K562 (cell line): ENCODE data around the gene ADARB2. TPM values are rescaled to one million over a fixed set of nuclear protein-coding genes. Genes with fewer than 3 reads are reported as not detected.

ENCODE experiments used
- ATAC-seq: fragments of 200-7000 bp; cut with Tn5 transposase; 3 replicates; pipeline ENCODE4 v1.9.1; 2020; ENCODE audit warnings: moderate library complexity
- BruUV-seq: library from RNA; stranded (reverse); fragments of 400-500 nt; replicated peaks from 2 replicates; lab custom pipeline; 2021; lab: Mats Ljungman, UMichigan
- CTCF ChIA-PET: fragments of 300-600 bp; formaldehyde crosslinking; extraction: SDS; loops from one replicate; lab custom pipeline; 2021; ENCODE audit warnings: low intra/inter-chr PET ratio; lab: Yijun Ruan, JAX
- POLR2A ChIA-PET: fragments of 300-600, 350-650 bp; sonication (Branson Sonifier 250); formaldehyde crosslinking; extraction: SDS; loops from one replicate; lab custom pipeline; 2021; ENCODE audit warnings: antibody characterized with exemption, inconsistent platforms; lab: Yijun Ruan, JAX
- DNase-seq, 4 experiments: peaks; one replicate each; pipeline versions ENCODE4 v3.0.0 to v3.0.0-alpha.2; 2011 to 2018; ENCODE audit warnings: low spot score in 3 of 4, mixed read lengths in 3 of 4; ENCODE audit errors: extremely low read depth in 1 of 4
- FAIRE-seq: peaks from 2 replicates; lab custom pipeline; 2011; peaks lifted over from hg19 to GRCh38; lab: Jason Lieb, UNC
- H2AFZ ChIP-seq: 2 replicates; pipeline ENCODE4 v1.6.0; 2011; ENCODE audit warnings: low read depth, low read length, control low read depth, inconsistent platforms
- H3K27ac ChIP-seq: fragments of 200-600 bp; 3 replicates; pipeline ENCODE4 v1.8.0; 2011; ENCODE audit warnings: low read depth, mild to moderate bottlenecking, control low read depth, inconsistent platforms, low read length, moderate library complexity, mixed read lengths; ENCODE audit errors: extremely low read depth
- H3K27me3 ChIP-seq, 2 experiments: fragments of 300-600 bp in 1 of 2; 2 replicates in 1 of 2; 3 replicates in 1 of 2; pipeline versions ENCODE4 v1.6.0 to v1.8.0; 2011; ENCODE audit warnings: inconsistent platforms in 2 of 2, low read length in 2 of 2, mild to moderate bottlenecking in 1 of 2, mixed read lengths in 1 of 2, moderate library complexity in 1 of 2; ENCODE audit not compliant: control insufficient read depth in 2 of 2, insufficient read depth in 2 of 2
- H3K36me3 ChIP-seq: fragments of 300-600 bp; 3 replicates; pipeline ENCODE4 v1.8.0; 2011; ENCODE audit warnings: mild to moderate bottlenecking, low read length, inconsistent platforms; ENCODE audit not compliant: control insufficient read depth, insufficient read depth
- H3K4me1 ChIP-seq, 2 experiments: fragments of 200-600 bp in 1 of 2; replicated peaks in 1 of 2; 2 replicates in 1 of 2; 3 replicates in 1 of 2; pipeline versions ENCODE4 v1.5.1 to v1.8.0; 2011; ENCODE audit warnings: inconsistent platforms in 2 of 2, low read length in 2 of 2, mild to moderate bottlenecking in 1 of 2, mixed read lengths in 1 of 2, moderate library complexity in 1 of 2; ENCODE audit not compliant: control insufficient read depth in 2 of 2, insufficient read depth in 2 of 2
- H3K4me2 ChIP-seq: 2 replicates; pipeline ENCODE4 v1.6.1; 2011; ENCODE audit warnings: low read length, control low read depth, inconsistent platforms, mixed read lengths; ENCODE audit not compliant: insufficient read depth
- H3K4me3 ChIP-seq: fragments of 200-600 bp; sonication (generic), shearing (Covaris generic); 2 replicates; pipeline ENCODE4 v1.5.1; 2016; ENCODE audit warnings: control low read depth, inconsistent platforms
- H3K79me2 ChIP-seq: fragments of 200-600 bp; 3 replicates; pipeline ENCODE4 v1.8.0; 2011; ENCODE audit warnings: low read length, inconsistent platforms; ENCODE audit not compliant: control insufficient read depth, insufficient read depth
- H3K9ac ChIP-seq, 2 experiments: 2 replicates each; pipeline versions ENCODE4 v1.6.0 to v1.6.1; 2011; ENCODE audit warnings: low read depth in 2 of 2, low read length in 2 of 2, control low read depth in 1 of 2, inconsistent platforms in 1 of 2, mild to moderate bottlenecking in 1 of 2, mixed read lengths in 1 of 2; ENCODE audit not compliant: insufficient read depth in 1 of 2
- H3K9me1 ChIP-seq: one replicate; pipeline ENCODE4 v1.6.0; 2011; ENCODE audit warnings: inconsistent platforms, mild to moderate bottlenecking, low read length, moderate library complexity; ENCODE audit not compliant: control insufficient read depth, insufficient read depth
- H3K9me3 ChIP-seq: replicated peaks from 2 replicates; pipeline ENCODE4 v1.5.1; 2011; ENCODE audit warnings: low read depth, low read length, inconsistent platforms; ENCODE audit not compliant: control insufficient read depth, insufficient read depth
- H4K20me1 ChIP-seq: replicated peaks from 2 replicates; pipeline ENCODE4 v1.6.1; 2011; ENCODE audit warnings: low read length, inconsistent platforms, mixed read lengths; ENCODE audit not compliant: control insufficient read depth, insufficient read depth
- ASH1L ChIP-seq: fragments of 450-650 bp; IDR thresholded peaks from 2 replicates; pipeline ENCODE4 v1.6.1; 2018; ENCODE audit warnings: borderline replicate concordance, mild to moderate bottlenecking, low read depth; ENCODE audit not compliant: partially characterized antibody
- BRCA1 ChIP-seq, 2 experiments: fragments of 450-650 bp in 1 of 2; sonication (generic) in 1 of 2; formaldehyde crosslinking in 1 of 2; IDR thresholded peaks; 2 replicates each; pipeline versions ENCODE4 v1.5.0 to v1.6.1; 2017 to 2020; ENCODE audit warnings: mild to moderate bottlenecking in 1 of 2, missing genetic modification reagents in 1 of 2
- CSDE1 ChIP-seq, 2 experiments: fragments of 450-650 bp; IDR thresholded peaks; 2 replicates each; pipeline ENCODE4 v1.6.1; 2016; ENCODE audit warnings: mild to moderate bottlenecking in 1 of 2
- GTF2A2 ChIP-seq: IDR thresholded peaks from 2 replicates; pipeline ENCODE4 v1.6.1; 2016; ENCODE audit warnings: mild to moderate bottlenecking, missing genetic modification characterization, missing compliant biosample characterization
- HNRNPH1 ChIP-seq: fragments of 200-400 bp; formaldehyde crosslinking; optimal IDR thresholded peaks from 2 replicates; pipeline ENCODE3; 2017; ENCODE audit warnings: low read depth, mild to moderate bottlenecking, low read length, moderate library complexity
- LCOR ChIP-seq: sonication (generic); formaldehyde crosslinking; IDR thresholded peaks from 2 replicates; pipeline ENCODE4 v1.8.0; 2022; ENCODE audit warnings: mild to moderate bottlenecking, missing genetic modification reagents
- MCM7 ChIP-seq, 2 experiments: fragments of 450-650 bp; IDR thresholded peaks; 2 replicates each; pipeline ENCODE4 v1.6.1; 2016 to 2018
- PHF20 ChIP-seq: fragments of 450-650 bp; IDR thresholded peaks from 2 replicates; pipeline ENCODE4 v1.6.1; 2018; ENCODE audit not compliant: partially characterized antibody
- POLR2G ChIP-seq: fragments of 200-400 bp; formaldehyde crosslinking; IDR thresholded peaks from 2 replicates; pipeline ENCODE4 v1.6.1; 2017; ENCODE audit warnings: low read depth, mild to moderate bottlenecking, antibody characterized with exemption, low read length, moderate library complexity
- RFX1 ChIP-seq: fragments of 450-650 bp; IDR thresholded peaks from 2 replicates; pipeline ENCODE4 v1.6.1; 2016; ENCODE audit warnings: mild to moderate bottlenecking, moderate library complexity
- RFX7 ChIP-seq: fragments of 250-450 bp; sonication (Bioruptor Pico); IDR thresholded peaks from 2 replicates; pipeline ENCODE4 v1.5.1; 2021; ENCODE audit warnings: mild to moderate bottlenecking
- RUNX1 ChIP-seq: sonication (generic); IDR thresholded peaks from 2 replicates; pipeline ENCODE4 v1.6.1; 2016; ENCODE audit warnings: antibody characterized with exemption, low read depth
- SMARCE1 ChIP-seq: fragments of 450-650 bp; IDR thresholded peaks from 2 replicates; pipeline ENCODE4 v1.7.1; 2016; ENCODE audit warnings: mild to moderate bottlenecking
- ZNF12 ChIP-seq: sonication (generic); formaldehyde crosslinking; IDR thresholded peaks from 2 replicates; pipeline ENCODE4 v1.4.0; 2020; ENCODE audit warnings: mild to moderate bottlenecking, missing genetic modification reagents
- ZNF589 ChIP-seq: fragments of 200-800 bp; sonication (Bioruptor generic); IDR thresholded peaks from 2 replicates; pipeline ENCODE4 v1.6.1; 2016; ENCODE audit warnings: low read depth, missing genetic modification characterization, missing compliant biosample characterization
- WGBS: fragments of 100-300 bp; shearing (Covaris generic); methylation state at CpG from one replicate; pipeline ENCODE4 v1.1.6; 2016; ENCODE audit warnings: low coverage, mixed read lengths; ENCODE audit not compliant: insufficient coverage; ENCODE audit errors: missing lambda C conversion rate; 5-methylcytosine and 5-hydroxymethylcytosine counted together
- in situ Hi-C: fragments of 300-500 bp; cut with MboI; formaldehyde crosslinking; loops from 4 replicates; pipeline ENCODE4 v1.15.0; 2018; ENCODE audit warnings: inconsistent platforms, mixed read lengths
- intact Hi-C: fragments of 100-400 bp; cut with micrococcal nuclease; formaldehyde crosslinking; loops from 2 replicates; pipeline ENCODE4 v1.14.2; 2022
- polyA plus RNA-seq, 8 experiments: library from polyadenylated mRNA; depleted of rRNA in 4 of 8; stranded (reverse) in 5 of 8; unstranded in 3 of 8; fragments of >200 nt; fragmentation: Nextera tagmentation in 2 of 8; fragmentation: Illumina TruSeq in 1 of 8; extraction: Ambion mirVana in 2 of 8; extraction: Trizol in 1 of 8; gene quantifications; 2 replicates each; pipeline versions ENCODE4 v1.2.1 to v1.2.3, GENCODE V29; 2011 to 2014; ENCODE audit warnings: inconsistent platforms in 1 of 8, missing spikeins in 1 of 8
- total RNA-seq, 7 experiments: library from RNA; depleted of rRNA in 6 of 7; stranded (reverse); fragments of >200 nt in 6 of 7; fragmentation: Illumina TruSeq in 2 of 7; extraction: Trizol in 2 of 7; gene quantifications; 2 replicates each; pipeline versions ENCODE4 v1.2.1 to v1.2.3, GENCODE V29; 2011 to 2021; ENCODE audit warnings: low replicate concordance in 1 of 7
- TF ChIP-seq, protein P1 (sequence below): fragments of 450-650 bp; formaldehyde crosslinking; IDR thresholded peaks from 2 replicates; pipeline ENCODE4 v1.4.0; 2020; ENCODE audit warnings: mild to moderate bottlenecking
- TF ChIP-seq, protein P2 (sequence below), 2 experiments: IDR thresholded peaks; 2 replicates each; pipeline ENCODE4 v1.6.1; 2011; ENCODE audit warnings: borderline replicate concordance in 1 of 2, control low read depth in 1 of 2, low read depth in 1 of 2, low read length in 1 of 2, mild to moderate bottlenecking in 1 of 2, mixed read lengths in 1 of 2, moderate library complexity in 1 of 2; ENCODE audit not compliant: insufficient read depth in 1 of 2, insufficient read length in 1 of 2, poor library complexity in 1 of 2, severe bottlenecking in 1 of 2; ENCODE audit errors: extremely low read depth in 1 of 2

ADARB2 gene
- total and polyA plus RNA-seq, 9 of the 15 experiments (the other 6 are each of a cell fraction or from before 2014, with no cell fraction given): not detected

DNA sequence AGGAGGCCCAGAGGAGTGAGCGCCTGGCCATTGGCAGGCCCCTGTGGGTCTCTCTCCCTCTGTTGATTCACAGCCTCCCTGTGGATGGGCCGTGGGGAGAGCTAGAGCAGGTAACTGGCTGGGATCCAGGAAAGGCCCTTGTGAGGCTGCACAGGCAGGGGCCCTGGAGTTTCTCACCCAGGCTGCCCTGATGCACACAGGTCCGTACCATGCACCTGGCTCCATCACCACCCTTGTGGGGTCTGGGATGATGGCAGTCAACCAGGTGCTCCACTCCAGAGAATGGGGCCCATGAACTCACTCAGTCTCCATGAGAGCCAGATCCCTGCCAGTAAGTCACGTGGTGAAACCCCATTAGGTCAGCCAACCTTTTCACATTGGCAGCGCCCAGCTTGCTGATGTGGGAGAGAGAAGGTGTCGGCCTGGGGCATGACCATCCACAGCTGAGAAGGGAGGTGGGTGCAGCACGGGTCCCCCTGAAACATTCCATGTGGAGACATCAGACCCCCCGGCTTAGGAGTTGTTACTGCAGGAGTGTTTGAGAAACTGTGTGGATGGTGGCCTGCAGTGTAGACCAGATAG, 320.8 kb downstream of the ADARB2 start:
- Histone ChIP-seq H2AFZ (no peak overlapping the region), H3K79me2 (no peaks in the 10 kb centered on the region), H3K4me3 (no peak overlapping the region), H3K36me3 (no peaks in the 10 kb centered on the region), H3K9ac (no peak overlapping the region), H3K4me2 (no peak overlapping the region), H3K27me3 (peaks cover 22 to 37% of the 10 kb centered on the region in 2 experiments), H4K20me1 (peaks cover 4% of the 10 kb centered on the region; the same call in 1 of the 2 replicates), H3K27ac (no peak overlapping the region), H3K9me1 (no peaks in the 10 kb centered on the region), H3K4me1 (no peaks in the 10 kb centered on the region), H3K9me3 (no peaks in the 10 kb centered on the region)
- ATAC-seq (no peak), DNase-seq (no peak), FAIRE-seq (no peak)
- intact Hi-C loops (no loop called here), in situ Hi-C loops (no loop called here)
- CTCF ChIA-PET: no interaction called here
- no TSS peak for BruUV-seq
- no peak for TF ChIP-seq LCOR (CRISPR knock-in tag)
- no peak for TF ChIP-seq GTF2A2 (tag)
- TF ChIP-seq, protein P1, sequence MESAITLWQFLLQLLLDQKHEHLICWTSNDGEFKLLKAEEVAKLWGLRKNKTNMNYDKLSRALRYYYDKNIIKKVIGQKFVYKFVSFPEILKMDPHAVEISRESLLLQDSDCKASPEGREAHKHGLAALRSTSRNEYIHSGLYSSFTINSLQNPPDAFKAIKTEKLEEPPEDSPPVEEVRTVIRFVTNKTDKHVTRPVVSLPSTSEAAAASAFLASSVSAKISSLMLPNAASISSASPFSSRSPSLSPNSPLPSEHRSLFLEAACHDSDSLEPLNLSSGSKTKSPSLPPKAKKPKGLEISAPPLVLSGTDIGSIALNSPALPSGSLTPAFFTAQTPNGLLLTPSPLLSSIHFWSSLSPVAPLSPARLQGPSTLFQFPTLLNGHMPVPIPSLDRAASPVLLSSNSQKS (CRISPR knock-in tag): no peak
- TF ChIP-seq RFX7: no peak
- no peak for TF ChIP-seq ZNF12
- TF ChIP-seq HNRNPH1: no peak
- TF ChIP-seq ZNF589: no peak
- TF ChIP-seq POLR2G: no peak
- no peak for TF ChIP-seq RFX1
- TF ChIP-seq CSDE1 (IDR thresholded peaks at IDR 0.05): no peak
- TF ChIP-seq SMARCE1: no peak
- TF ChIP-seq MCM7 (IDR thresholded peaks at IDR 0.05): no peak
- TF ChIP-seq RUNX1: no peak
- TF ChIP-seq BRCA1 (IDR thresholded peaks at IDR 0.05): no peak
- TF ChIP-seq BRCA1 (CRISPR knock-in tag; IDR thresholded peaks at IDR 0.05): no peak
- TF ChIP-seq, protein P2, sequence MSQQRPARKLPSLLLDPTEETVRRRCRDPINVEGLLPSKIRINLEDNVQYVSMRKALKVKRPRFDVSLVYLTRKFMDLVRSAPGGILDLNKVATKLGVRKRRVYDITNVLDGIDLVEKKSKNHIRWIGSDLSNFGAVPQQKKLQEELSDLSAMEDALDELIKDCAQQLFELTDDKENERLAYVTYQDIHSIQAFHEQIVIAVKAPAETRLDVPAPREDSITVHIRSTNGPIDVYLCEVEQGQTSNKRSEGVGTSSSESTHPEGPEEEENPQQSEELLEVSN (IDR thresholded peaks at IDR 0.05; ENCODE audit: borderline replicate concordance in 1 of 2, extremely low read depth in 1 of 2, insufficient read depth in 1 of 2, insufficient read length in 1 of 2, low read depth in 1 of 2, low read length in 1 of 2, poor library complexity in 1 of 2, severe bottlenecking in 1 of 2): no peak
- TF ChIP-seq ASH1L: no peak
- TF ChIP-seq PHF20: no peak
- WGBS: 0% methylated on average over 8 of the region's 8 CpGs
- POLR2A ChIA-PET: no interaction called here
